Osteocyte (in vitro differentiated cells): ENCODE data around the gene TMEM63A. TPM values are rescaled to one million over a fixed set of nuclear protein-coding genes. Genes with fewer than 3 reads are reported as not detected.

Experiments used
- DNase-seq: peaks from one replicate; pipeline ENCODE4 v3.0.0; 2021; ENCODE audit warnings: mixed read lengths; ENCODE audit not compliant: unreplicated experiment; ENCODE audit errors: extremely low spot score
- H3K27ac Mint-ChIP-seq: one replicate; pipeline ENCODE4 v1.8.0; 2021; ENCODE audit warnings: mild to moderate bottlenecking, mixed read lengths; ENCODE audit not compliant: unreplicated experiment
- H3K27me3 Mint-ChIP-seq: one replicate; pipeline ENCODE4 v1.8.0; 2021; ENCODE audit warnings: mixed read lengths; ENCODE audit not compliant: unreplicated experiment
- H3K36me3 Mint-ChIP-seq: one replicate; pipeline ENCODE4 v1.8.0; 2021; ENCODE audit warnings: mixed read lengths; ENCODE audit not compliant: unreplicated experiment
- H3K4me1 Mint-ChIP-seq: one replicate; pipeline ENCODE4 v1.8.0; 2021; ENCODE audit warnings: mixed read lengths; ENCODE audit not compliant: unreplicated experiment
- H3K4me3 Mint-ChIP-seq: one replicate; pipeline ENCODE4 v1.8.0; 2021; ENCODE audit warnings: mild to moderate bottlenecking, moderate library complexity, mixed read lengths; ENCODE audit not compliant: unreplicated experiment
- H3K9me3 Mint-ChIP-seq: one replicate; pipeline ENCODE4 v1.8.0; 2021; ENCODE audit warnings: mixed read lengths; ENCODE audit not compliant: unreplicated experiment
- total RNA-seq: library from RNA; stranded (reverse); gene quantifications from 2 replicates; pipeline ENCODE4 v1.2.1, GENCODE V29; 2021
- TF ChIP-seq, protein P1 (sequence below): fragments of 200-600 bp; sonication (generic); IDR thresholded peaks from 2 replicates; pipeline ENCODE4 v1.5.0; 2021; ENCODE audit warnings: antibody characterized with exemption, mild to moderate bottlenecking, moderate library complexity

Gene TMEM63A
- total RNA-seq, 1 donor from 2014 or later = 54.8 TPM

- H3K4me3 Mint-ChIP-seq = no peak overlapping the region
- peak; percentile 92 for DNase-seq
- peak overlapping the region; percentile 88 for H3K27ac Mint-ChIP-seq
- no peaks in the 10 kb centered on the region for H3K9me3 Mint-ChIP-seq
- H3K4me1 Mint-ChIP-seq = peaks cover 37% of the 10 kb centered on the region
- H3K27me3 Mint-ChIP-seq = no peaks in the 10 kb centered on the region
- H3K36me3 Mint-ChIP-seq = peaks cover 23% of the 10 kb centered on the region
- TF ChIP-seq, protein P1, sequence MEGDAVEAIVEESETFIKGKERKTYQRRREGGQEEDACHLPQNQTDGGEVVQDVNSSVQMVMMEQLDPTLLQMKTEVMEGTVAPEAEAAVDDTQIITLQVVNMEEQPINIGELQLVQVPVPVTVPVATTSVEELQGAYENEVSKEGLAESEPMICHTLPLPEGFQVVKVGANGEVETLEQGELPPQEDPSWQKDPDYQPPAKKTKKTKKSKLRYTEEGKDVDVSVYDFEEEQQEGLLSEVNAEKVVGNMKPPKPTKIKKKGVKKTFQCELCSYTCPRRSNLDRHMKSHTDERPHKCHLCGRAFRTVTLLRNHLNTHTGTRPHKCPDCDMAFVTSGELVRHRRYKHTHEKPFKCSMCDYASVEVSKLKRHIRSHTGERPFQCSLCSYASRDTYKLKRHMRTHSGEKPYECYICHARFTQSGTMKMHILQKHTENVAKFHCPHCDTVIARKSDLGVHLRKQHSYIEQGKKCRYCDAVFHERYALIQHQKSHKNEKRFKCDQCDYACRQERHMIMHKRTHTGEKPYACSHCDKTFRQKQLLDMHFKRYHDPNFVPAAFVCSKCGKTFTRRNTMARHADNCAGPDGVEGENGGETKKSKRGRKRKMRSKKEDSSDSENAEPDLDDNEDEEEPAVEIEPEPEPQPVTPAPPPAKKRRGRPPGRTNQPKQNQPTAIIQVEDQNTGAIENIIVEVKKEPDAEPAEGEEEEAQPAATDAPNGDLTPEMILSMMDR = no peak
These were observed 37.7 kb upstream of the TMEM63A start for GRCh38 chr1:225919906-225920305.

DNA sequence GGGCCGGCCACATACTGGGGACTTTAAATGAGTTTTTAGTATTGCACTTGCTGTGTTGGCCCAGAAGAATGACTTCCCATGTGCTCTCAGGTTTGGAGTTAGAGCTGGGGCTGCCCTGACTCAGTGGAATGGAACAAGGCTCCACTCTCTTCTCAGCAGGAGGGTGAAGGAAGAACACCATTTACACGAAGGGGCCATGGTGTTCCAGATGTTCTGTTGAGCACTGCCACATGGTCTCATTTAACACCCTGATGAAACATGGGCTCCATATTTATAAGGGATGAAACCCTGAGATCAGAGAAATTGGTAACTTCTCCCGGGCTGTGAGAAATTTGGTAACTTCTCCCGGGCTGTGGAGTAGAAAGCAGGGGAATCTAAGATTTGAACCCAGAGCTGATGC is 36.1 kb upstream of the TMEM63A start:
- H3K9me3 Mint-ChIP-seq = no peaks in the 10 kb centered on the region
- no peaks in the 10 kb centered on the region for H3K27me3 Mint-ChIP-seq
- peaks cover 33% of the 10 kb centered on the region for H3K4me1 Mint-ChIP-seq
- TF ChIP-seq, protein P1 = no peak
- no peak overlapping the region for H3K27ac Mint-ChIP-seq
- H3K36me3 Mint-ChIP-seq = peaks cover 26% of the 10 kb centered on the region
- DNase-seq = no peak
- H3K4me3 Mint-ChIP-seq = no peak overlapping the region

- H3K27ac Mint-ChIP-seq = peak overlapping the region; percentile 50
- DNase-seq = no peak
- peaks cover 28% of the 10 kb centered on the region for H3K36me3 Mint-ChIP-seq
- no peaks in the 10 kb centered on the region for H3K27me3 Mint-ChIP-seq
- H3K9me3 Mint-ChIP-seq = no peaks in the 10 kb centered on the region
- TF ChIP-seq, protein P1 = no peak
- H3K4me1 Mint-ChIP-seq = peaks cover 25% of the 10 kb centered on the region
- H3K4me3 Mint-ChIP-seq = no peak overlapping the region
These were observed 35.4 kb upstream of the TMEM63A start for GRCh38 chr1:225917536-225917935.

GRCh38 chr1:225917101-225917500 is 34.9 kb upstream of the TMEM63A start:
- Mint-ChIP-seq H3K36me3 (peaks cover 28% of the 10 kb centered on the region), H3K27ac (peak overlapping the region; percentile 50)
- TF ChIP-seq, protein P1 = no peak

GRCh38 chr1:225915538-225915991 is 33.4 kb upstream of the TMEM63A start:
- Mint-ChIP-seq H3K4me3 (no peak overlapping the region), H3K9me3 (no peaks in the 10 kb centered on the region), H3K4me1 (peaks cover 13% of the 10 kb centered on the region), H3K27ac (no peak overlapping the region), H3K36me3 (peaks cover 30% of the 10 kb centered on the region), H3K27me3 (no peaks in the 10 kb centered on the region)
- no peak for DNase-seq
- TF ChIP-seq, protein P1 = no peak

More at GRCh38 chr1:225917101-225917500, 34.9 kb upstream of the TMEM63A start:
- H3K4me1 Mint-ChIP-seq = peaks cover 21% of the 10 kb centered on the region
- DNase-seq = no peak
- H3K9me3 Mint-ChIP-seq = no peaks in the 10 kb centered on the region
- H3K27me3 Mint-ChIP-seq = no peaks in the 10 kb centered on the region
- no peak overlapping the region for H3K4me3 Mint-ChIP-seq
